DMS53 (cell line): Measurements from ENCODE around the gene ADORA3.

Experiments
- DNase-seq: peaks from one replicate; lab custom pipeline; 2025; lab: John Stamatoyannopoulos, UW

Gene ADORA3

GRCh38 chr1:111475701-111476100 lies 27.7 kb downstream of the ADORA3 start:
- no peak for DNase-seq

GRCh38 chr1:111474521-111474920 lies 28.9 kb downstream of the ADORA3 start:
- DNase-seq: no peak

GRCh38 chr1:111474106-111474505 lies 29.3 kb downstream of the ADORA3 start:
- DNase-seq: no peak

- no peak for DNase-seq
Measured at GRCh38 chr1:111471538-111471937, 31.9 kb downstream of the ADORA3 start.

- DNase-seq: no peak
Measured at GRCh38 chr1:111471012-111471411, 32.4 kb downstream of the ADORA3 start.

GRCh38 chr1:111470596-111470995 lies 32.8 kb downstream of the ADORA3 start:
- DNase-seq: no peak

- DNase-seq: no peak
Measured at GRCh38 chr1:111469539-111469938, 33.9 kb downstream of the ADORA3 start.

GRCh38 chr1:111468717-111469100 lies 34.7 kb downstream of the ADORA3 start:
- DNase-seq: no peak

- no peak for DNase-seq
Measured at GRCh38 chr1:111467865-111468716, 35.3 kb downstream of the ADORA3 start.

GRCh38 chr1:111466480-111466879 lies 37.0 kb downstream of the ADORA3 start:
- DNase-seq: no peak

GRCh38 chr1:111465754-111466153 lies 37.7 kb downstream of the ADORA3 start:
- no peak for DNase-seq

- peak; percentile 28 for DNase-seq
Measured at GRCh38 chr1:111463029-111463683, 40.3 kb downstream of the ADORA3 start.

GRCh38 chr1:111462370-111463028 lies 40.9 kb downstream of the ADORA3 start:
- DNase-seq: no peak

GRCh38 chr1:111461765-111462164 lies 41.7 kb downstream of the ADORA3 start:
- DNase-seq: no peak

GRCh38 chr1:111455642-111456031 lies 47.8 kb downstream of the ADORA3 start:
- no peak for DNase-seq

GRCh38 chr1:111454859-111455641 lies 48.4 kb downstream of the ADORA3 start:
- DNase-seq: no peak

GRCh38 chr1:111453706-111454105 lies 49.7 kb downstream of the ADORA3 start:
- no peak for DNase-seq

GRCh38 chr1:111452581-111452980 lies 50.9 kb downstream of the ADORA3 start:
- DNase-seq: no peak

GRCh38 chr1:111450185-111450584 lies 53.2 kb downstream of the ADORA3 start:
- DNase-seq: no peak

GRCh38 chr1:111449703-111450017 lies 53.8 kb downstream of the ADORA3 start:
- no peak for DNase-seq
